BJ (cell line): ENCODE measurements around the gene TMEM171. TPM values are rescaled to one million over a fixed set of nuclear protein-coding genes. Genes with fewer than 3 reads are reported as not detected.

Experiments used
- CTCF ChIA-PET: fragments of 350-600 bp; formaldehyde crosslinking; extraction: SDS; loops from one replicate; lab custom pipeline; 2021; ENCODE audit warnings: antibody characterized with exemption, inconsistent platforms; lab: Yijun Ruan, JAX
- POLR2A ChIA-PET: fragments of 300-600 bp; sonication (Branson Sonifier 250); formaldehyde crosslinking; extraction: SDS; loops from one replicate; lab custom pipeline; 2021; ENCODE audit warnings: antibody characterized with exemption; lab: Charles Lee
- DNase-seq: peaks from one replicate; pipeline ENCODE4 v3.0.0-alpha.2; 2011; ENCODE audit warnings: low read depth
- H3K27me3 ChIP-seq: 2 replicates; pipeline ENCODE4 v1.6.0; 2011; ENCODE audit warnings: low read length; ENCODE audit not compliant: control insufficient read depth, insufficient read depth
- H3K36me3 ChIP-seq: 2 replicates; pipeline ENCODE4 v1.5.1; 2011; ENCODE audit warnings: low read length; ENCODE audit not compliant: control insufficient read depth, insufficient read depth
- H3K4me3 ChIP-seq: 2 replicates; pipeline ENCODE4 v1.5.1; 2011; ENCODE audit warnings: low read depth, mild to moderate bottlenecking, control low read depth, low read length
- polyA plus RNA-seq: library from polyadenylated mRNA; depleted of rRNA; stranded (reverse); fragments of >200 nt; gene quantifications from 2 replicates; pipeline ENCODE4 v1.2.3, GENCODE V29; 2011
- TF ChIP-seq, protein P1 (sequence below): IDR thresholded peaks from 2 replicates; pipeline ENCODE4 v1.5.1; 2011; ENCODE audit warnings: low read depth, mild to moderate bottlenecking, control low read depth, inconsistent platforms, low read length, moderate library complexity; ENCODE audit not compliant: insufficient read depth

TMEM171 gene
- polyA plus RNA-seq, 1 experiment: 5.3 TPM

DNA sequence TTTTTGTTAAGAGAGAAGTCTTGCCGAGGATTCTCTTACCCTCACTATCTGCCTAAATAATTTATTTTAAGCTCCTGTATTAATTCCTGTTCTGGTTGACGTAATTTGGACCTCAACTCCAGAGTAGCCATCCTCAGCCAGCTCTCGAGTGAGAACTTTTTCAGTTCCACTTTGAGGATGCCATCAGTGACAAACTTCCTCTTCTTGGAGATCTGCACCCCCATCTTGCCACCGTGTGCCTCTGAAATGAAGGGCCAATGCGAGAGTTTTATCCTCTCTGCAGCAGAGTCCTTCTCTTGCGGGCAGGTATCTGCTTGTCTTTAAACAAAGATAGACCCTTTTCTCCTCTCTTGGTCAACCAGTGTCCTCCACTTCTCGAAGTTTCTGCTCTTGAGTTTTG is 33.1 kb downstream of the TMEM171 start:
- ChIA-PET CTCF (interaction anchor here (1.1 to 1.2 kb wide), 3 partner anchors 24 to 298 kb away, joined by 3 to 4 read pairs (median 4); no protein-coding TSS in a partner anchor), POLR2A (no interaction called here)
- no peak for DNase-seq
- TF ChIP-seq, protein P1, sequence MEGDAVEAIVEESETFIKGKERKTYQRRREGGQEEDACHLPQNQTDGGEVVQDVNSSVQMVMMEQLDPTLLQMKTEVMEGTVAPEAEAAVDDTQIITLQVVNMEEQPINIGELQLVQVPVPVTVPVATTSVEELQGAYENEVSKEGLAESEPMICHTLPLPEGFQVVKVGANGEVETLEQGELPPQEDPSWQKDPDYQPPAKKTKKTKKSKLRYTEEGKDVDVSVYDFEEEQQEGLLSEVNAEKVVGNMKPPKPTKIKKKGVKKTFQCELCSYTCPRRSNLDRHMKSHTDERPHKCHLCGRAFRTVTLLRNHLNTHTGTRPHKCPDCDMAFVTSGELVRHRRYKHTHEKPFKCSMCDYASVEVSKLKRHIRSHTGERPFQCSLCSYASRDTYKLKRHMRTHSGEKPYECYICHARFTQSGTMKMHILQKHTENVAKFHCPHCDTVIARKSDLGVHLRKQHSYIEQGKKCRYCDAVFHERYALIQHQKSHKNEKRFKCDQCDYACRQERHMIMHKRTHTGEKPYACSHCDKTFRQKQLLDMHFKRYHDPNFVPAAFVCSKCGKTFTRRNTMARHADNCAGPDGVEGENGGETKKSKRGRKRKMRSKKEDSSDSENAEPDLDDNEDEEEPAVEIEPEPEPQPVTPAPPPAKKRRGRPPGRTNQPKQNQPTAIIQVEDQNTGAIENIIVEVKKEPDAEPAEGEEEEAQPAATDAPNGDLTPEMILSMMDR: no peak
- Histone ChIP-seq H3K4me3 (no peak overlapping the region), H3K36me3 (no peaks in the 10 kb centered on the region), H3K27me3 (no peaks in the 10 kb centered on the region)

DNA sequence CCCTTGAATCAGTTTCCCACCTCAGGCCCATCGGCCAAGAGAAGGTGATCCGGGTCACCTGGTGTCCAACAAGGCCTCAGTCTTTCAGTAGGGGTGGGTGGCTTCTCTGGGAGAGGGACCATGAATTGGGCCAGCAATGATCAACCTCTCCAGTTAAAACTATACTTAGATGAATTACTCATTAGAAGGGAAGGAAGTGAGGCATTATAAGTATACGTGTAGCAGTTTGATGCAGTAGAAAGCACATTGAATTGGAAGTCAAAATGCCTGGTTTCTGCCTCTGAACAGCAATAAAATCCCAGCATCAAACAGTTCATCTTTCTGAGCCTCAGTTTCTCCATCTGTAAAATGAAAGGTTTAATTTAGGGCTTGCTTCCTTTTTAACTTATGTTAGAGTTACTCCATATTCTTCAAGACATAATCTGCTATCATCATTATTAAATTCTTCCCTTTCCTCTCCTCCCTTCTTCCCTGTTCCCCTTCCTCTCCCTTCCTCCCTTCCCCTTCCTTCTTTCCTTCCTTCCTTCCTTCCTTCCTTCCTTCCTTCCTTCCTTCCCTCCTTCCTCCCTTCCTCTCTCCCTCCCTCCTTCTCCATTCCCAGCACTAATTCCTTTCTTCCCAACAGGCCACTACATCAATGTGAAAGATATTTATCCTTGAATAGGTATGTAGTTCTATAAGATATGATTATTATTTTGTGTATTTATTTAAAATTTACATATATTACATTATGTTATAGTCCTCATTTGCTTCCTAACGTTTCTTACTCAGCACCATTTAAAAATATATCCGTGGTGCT is 34.0 kb downstream of the TMEM171 start:
- POLR2A ChIA-PET: no interaction called here
- no peak overlapping the region for H3K4me3 ChIP-seq
- H3K36me3 ChIP-seq: no peaks in the 10 kb centered on the region
- CTCF ChIA-PET: interaction anchor here (0.9 kb wide), 1 partner anchor 297 kb away, joined by 3 read pairs; no protein-coding TSS in a partner anchor
- peaks cover under 1% of the 10 kb centered on the region; the same call in 1 of the 2 replicates for H3K27me3 ChIP-seq
- TF ChIP-seq, protein P1: no peak
- no peak for DNase-seq

DNA sequence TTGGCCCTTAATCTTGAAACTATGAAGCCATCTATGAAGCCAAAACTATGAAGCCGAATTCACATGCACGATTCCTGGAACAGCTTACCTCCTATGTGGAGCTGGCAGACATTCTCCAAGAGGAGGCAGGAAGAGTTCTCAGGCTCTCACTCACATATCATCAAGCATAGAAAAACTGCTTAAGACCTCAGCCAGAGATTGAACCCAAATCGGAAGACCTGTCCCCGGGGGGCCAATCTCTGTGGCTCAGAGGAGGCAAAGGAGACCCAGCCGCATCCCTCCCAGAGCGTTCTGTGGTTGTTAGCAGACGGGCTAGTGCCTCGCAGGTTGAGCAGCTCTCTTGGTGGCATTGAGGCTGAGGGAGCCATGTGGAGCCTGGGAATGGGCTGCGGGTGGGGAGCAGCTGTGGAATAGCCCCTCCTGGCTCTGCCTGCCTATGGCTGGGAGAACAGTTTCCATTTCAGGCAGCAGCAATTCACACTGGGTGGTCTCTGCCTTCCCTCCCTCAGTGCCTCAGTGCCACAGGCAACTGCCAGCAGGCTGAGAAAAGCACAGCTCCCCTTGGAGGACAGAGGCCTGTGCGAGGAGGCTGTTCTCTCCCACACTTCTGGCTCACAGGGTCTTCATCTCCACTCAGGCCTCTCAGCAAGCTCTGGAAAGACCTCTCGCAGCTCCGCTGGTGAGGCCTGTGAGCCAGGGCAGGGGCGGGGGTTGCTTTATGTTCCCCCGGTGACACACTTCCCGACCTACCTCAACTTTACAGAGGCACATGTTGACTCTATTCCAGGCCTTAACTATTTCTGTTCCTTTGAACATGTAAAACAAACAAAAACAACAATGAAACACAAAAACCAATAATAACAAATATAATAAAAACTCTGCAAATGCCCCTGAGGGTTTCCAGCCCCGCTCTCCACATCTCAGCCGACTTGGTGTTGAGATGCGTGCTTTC is 35.2 kb downstream of the TMEM171 start:
- H3K36me3 ChIP-seq: no peaks in the 10 kb centered on the region
- DNase-seq: no peak
- POLR2A ChIA-PET: no interaction called here
- H3K4me3 ChIP-seq: no peak overlapping the region
- TF ChIP-seq, protein P1: no peak
- CTCF ChIA-PET: interaction anchor here (0.9 to 2.0 kb wide), 2 partner anchors 60 to 296 kb away, joined by 3 to 7 read pairs; no protein-coding TSS in a partner anchor
- H3K27me3 ChIP-seq: peaks cover 2% of the 10 kb centered on the region; the same call in 1 of the 2 replicates

DNA sequence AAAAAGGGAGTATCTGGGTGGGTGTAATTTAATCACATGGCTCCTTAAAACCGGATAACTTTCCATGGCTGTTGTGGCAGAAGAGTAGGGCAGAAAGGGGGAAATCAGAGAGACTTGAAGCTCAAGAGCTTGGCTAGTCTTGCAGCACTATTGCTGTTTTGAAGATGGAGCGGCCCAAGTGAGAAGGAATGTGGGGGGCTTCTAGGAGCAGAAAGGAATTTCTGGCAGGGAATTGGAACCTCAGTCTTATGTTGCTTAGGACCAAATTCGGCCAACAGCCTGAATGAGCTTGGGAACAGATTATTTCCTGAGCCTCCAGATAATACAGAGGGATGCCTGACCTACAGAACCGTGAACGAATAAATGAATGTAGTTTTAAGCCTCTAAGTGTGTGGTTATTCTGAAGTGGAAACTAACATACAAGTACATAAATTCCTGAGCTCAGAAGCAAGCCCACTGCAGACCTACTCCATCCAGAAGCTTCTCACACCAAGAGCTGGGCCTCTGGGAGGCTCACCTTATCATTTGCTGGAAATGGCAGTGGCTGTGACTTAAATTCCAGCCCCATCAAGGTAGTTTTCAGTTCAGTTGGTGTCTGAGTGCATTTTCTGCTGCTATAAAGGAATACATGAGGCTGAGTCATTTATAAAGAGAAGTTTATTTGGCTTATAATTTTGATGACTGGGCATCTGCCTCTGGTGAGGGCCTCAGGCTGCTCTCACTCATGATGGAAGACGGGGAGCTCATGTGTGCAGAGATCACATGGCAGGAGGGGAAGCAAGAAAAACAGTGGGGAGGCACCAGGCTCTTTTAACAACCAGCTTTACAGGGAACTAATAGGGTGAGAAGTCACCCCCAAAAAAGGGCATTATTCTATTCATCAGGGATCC is 37.3 kb downstream of the TMEM171 start:
- POLR2A ChIA-PET: no interaction called here
- Histone ChIP-seq H3K27me3 (peaks cover 2% of the 10 kb centered on the region; the same call in 1 of the 2 replicates), H3K36me3 (no peaks in the 10 kb centered on the region), H3K4me3 (no peak overlapping the region)
- DNase-seq: no peak
- CTCF ChIA-PET: interaction anchor here (1.0 to 2.0 kb wide), 4 partner anchors 12 to 61 kb away, joined by 3 to 11 read pairs (median 4); no protein-coding TSS in a partner anchor
- TF ChIP-seq, protein P1: no peak
